Hepatocyte (in vitro differentiated cells): ENCODE data around the gene ARSG.

Experiments
- EZH2 ChIP-seq: fragments of 200-600 bp; sonication (generic); IDR thresholded peaks from 2 replicates; pipeline ENCODE4 v1.6.1; 2016; ENCODE audit warnings: antibody characterized with exemption, mild to moderate bottlenecking, borderline replicate concordance
- TF ChIP-seq, protein P1 (sequence below): fragments of 200-600 bp; sonication (generic); IDR thresholded peaks from 2 replicates; pipeline ENCODE4 v1.5.1; 2016; ENCODE audit warnings: antibody characterized with exemption, mild to moderate bottlenecking; ENCODE audit not compliant: poor library complexity

DNA sequence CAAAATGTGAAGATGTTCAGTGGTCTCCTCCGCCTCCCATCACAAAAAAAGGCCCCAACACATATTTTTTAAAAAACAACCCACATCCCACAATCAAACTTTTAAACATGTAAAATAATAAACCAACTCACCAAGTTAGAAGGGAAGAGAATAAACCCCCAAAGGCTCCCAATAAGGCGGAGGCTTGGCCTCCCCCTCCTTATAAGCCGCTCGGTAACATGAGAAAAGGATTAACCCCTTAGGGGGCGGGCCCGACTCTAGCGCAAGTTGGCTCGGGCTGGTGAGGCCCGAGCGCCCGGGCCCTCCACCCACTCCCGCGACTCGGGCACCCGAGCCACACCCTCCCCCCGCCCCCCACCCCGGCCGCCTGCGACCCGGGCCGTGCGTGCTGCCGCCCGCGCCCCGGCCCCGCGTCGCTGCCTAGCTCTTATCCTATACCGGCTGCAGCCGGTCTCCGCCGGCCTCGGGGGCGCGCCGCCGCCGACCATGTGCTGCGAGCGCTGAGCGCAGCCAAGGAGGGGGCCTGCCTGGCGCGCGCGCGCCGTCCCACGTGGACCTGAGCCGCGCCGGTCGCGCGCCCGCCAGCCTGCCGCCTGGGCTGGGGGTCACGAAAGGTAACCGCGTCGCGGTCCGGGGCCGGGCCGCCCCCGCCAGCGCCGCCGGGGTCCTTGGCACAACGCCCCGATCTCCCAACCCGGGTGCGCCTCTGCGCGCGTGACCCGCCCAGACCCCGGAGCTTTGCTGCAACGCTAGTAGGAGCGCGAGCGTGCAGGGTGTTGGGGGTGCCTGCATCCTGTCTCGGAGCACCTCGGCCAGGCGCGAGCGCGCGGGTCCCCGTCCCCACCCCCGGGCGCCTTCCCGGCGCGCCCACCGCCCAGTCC lies at the start of gene ARSG, which contains the start of gene SLC16A6:
- TF ChIP-seq, protein P1, sequence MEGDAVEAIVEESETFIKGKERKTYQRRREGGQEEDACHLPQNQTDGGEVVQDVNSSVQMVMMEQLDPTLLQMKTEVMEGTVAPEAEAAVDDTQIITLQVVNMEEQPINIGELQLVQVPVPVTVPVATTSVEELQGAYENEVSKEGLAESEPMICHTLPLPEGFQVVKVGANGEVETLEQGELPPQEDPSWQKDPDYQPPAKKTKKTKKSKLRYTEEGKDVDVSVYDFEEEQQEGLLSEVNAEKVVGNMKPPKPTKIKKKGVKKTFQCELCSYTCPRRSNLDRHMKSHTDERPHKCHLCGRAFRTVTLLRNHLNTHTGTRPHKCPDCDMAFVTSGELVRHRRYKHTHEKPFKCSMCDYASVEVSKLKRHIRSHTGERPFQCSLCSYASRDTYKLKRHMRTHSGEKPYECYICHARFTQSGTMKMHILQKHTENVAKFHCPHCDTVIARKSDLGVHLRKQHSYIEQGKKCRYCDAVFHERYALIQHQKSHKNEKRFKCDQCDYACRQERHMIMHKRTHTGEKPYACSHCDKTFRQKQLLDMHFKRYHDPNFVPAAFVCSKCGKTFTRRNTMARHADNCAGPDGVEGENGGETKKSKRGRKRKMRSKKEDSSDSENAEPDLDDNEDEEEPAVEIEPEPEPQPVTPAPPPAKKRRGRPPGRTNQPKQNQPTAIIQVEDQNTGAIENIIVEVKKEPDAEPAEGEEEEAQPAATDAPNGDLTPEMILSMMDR: no peak
- TF ChIP-seq EZH2: no peak
